ENCODE measurements around the gene DMAC1.

Gene DMAC1

DNA sequence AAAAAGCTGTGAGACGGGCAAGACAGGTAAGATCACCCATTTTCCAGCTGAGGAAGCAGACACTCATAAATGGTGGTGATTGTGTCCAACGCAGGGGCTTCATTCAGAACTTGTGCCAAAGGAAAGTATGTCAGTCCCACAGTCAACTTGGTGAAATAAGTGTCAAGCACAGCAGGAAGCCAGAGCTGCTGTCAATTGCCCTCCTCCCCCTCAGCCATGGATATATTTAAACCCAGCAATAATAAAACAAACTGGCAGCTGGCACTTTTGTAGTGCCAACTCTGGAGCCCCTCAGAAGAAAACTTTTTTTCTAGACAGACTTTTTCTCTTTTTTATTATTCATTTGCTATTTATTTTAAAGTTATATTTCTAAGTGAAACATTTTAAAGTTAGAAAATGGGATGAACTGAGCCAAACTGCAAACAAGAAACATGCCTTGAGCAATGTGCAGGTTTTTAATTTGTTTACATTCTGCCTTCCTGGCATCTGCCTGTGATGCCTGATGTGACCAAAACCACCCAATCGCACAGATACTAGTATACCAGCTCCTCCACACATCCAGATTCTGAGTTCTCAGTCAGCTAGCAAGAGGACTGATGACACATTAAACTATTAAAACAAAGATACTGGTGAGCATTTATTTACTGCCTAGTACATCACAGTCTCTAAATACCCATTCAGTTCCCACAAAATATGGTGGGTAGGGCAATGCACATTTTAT, 17.0 kb downstream of the DMAC1 start:
- DNase-seq: peak; percentile 81

- no peak for DNase-seq
These were observed 19.2 kb downstream of the DMAC1 start for GRCh38 chr9:7780261-7780988.

- DNase-seq: peak; percentile 31
These were observed 20.6 kb downstream of the DMAC1 start for GRCh38 chr9:7778851-7779600.

- peak; percentile 99 for DNase-seq
These were observed 21.8 kb downstream of the DMAC1 start for GRCh38 chr9:7777771-7778170.

DNA sequence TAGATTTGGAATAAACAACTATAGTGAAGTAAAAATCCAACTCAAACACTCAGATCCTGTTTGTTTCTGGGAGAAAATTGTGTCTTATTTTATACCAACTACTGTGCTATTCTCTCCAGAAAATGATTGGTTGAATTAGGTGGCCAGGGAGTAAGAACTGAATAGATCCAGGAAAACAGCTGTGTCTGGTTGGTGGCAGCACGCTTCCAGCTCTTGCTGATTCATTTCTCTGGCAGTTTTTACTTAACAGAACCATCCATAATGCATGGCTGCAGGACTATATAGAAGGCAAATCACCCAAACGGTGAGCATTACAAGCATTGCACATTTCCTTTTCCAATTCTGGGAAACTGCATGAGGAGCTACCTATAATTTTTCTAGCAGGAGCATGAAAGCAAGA, 29.5 kb downstream of the DMAC1 start:
- DNase-seq: peak; percentile 11

- no peak for DNase-seq
These were observed 37.0 kb downstream of the DMAC1 start for GRCh38 chr9:7762600-7762999.

DNA sequence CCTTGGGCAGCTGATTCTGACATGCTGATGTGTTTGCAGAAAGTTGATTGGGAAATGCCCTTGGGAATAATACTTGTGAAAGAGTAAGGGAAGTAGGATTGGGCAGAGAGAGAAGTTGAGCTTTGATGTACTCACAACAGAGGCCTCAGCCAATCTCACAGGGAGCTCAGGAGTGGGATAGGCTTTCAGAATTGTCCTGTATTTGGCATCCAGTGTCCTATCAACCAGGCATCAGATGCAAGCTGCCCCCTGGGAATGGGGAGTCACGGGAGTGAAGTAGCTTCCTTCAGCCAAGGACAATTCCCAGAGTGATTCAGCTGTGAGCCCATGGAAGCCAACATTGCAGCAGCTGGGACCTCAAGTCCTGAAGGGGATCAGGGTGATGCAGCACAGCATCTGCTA, 39.6 kb downstream of the DMAC1 start:
- no peak for DNase-seq

GRCh38 chr9:7756088-7756487, 43.5 kb downstream of the DMAC1 start:
- no peak for DNase-seq

GRCh38 chr9:7752481-7752880, 47.1 kb downstream of the DMAC1 start:
- no peak for DNase-seq

Data from NCI-H1092 treated with DMSO at 0.1 percent for 48 hours (cell line).